ENCODE data around the gene ENOX1.
A peak's percentile ranks its signal among the peaks of the same experiment; 100 is the strongest.

The ENOX1 gene

DNA sequence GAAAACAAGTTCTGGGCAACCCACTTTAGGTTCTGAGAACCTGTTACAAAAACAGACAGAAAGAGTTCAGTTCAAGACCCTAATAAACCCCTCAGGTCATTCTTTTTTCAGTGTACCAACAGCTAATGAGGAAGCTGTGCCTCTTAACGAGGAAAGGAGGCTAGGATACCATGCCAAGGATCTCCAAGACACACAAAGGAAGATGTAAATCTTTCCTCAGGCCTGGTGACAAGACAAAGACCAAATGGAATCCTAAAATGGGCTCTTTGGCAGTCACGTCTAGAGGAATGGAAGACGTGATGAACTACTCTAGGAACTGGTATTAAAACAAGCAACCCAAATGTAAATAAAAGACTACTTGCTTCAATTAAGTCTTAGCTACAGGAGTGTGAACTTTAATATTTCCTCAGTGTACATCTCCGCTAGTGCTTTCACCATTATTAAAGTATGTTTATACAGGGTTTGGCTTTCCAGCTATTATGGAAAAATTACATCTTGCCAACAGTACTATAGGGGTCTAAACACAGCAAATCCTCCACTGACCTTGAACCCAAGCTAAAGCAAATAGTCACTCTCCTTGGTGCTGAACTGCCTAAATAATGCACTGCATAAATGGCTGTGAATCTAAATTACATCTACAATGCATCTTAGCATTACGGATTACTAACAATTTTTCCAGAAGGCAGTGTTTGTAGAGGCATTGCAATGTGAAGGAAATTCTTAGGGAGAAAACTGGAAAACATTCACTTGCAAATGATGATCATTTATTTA, 42.3 kb downstream of the ENOX1 start:
- DNase-seq = no peak

DNA sequence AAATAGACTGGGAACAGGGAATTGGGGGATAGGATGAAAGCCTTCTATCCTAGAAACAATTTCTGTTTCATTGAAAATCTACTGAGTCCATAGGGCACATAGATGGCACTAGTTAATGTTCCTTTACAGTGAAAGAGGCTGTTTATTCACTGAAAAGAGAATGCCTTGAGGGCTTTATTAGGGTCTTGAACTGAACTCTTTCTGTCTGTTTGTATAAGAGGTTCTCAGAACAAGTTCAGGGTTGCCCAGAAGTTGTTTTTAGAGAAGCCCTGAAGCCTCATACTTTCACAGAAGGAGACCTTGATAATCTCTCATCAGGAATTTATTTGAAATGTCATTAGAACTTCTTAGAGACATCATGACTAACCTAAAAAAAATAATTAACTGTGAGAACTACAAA, 43.9 kb downstream of the ENOX1 start:
- no peak for DNase-seq

DNA sequence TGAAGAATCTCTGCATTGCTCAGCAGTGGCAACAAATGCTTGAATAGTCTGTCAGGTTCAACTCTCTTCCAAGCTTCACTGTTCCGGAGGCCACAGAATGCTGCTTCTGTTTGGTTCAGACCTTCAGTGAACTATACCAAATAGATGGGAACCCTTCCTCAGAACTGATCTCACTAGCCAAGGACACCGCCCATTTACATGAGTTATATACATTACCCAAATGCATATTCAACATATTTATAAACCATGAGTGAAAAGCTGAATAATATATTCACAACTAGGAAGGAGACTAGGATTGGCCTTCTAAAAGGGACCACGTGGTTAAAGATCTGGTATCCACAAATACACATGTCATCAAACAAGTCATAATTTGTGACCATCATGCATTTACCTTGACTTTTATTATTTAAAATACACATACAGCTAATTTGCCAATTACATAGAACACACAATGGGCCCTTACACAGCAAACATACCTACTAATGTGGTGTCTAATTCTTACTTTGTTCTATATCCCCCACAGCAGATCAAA, 49.3 kb downstream of the ENOX1 start:
- no peak for DNase-seq

DNA sequence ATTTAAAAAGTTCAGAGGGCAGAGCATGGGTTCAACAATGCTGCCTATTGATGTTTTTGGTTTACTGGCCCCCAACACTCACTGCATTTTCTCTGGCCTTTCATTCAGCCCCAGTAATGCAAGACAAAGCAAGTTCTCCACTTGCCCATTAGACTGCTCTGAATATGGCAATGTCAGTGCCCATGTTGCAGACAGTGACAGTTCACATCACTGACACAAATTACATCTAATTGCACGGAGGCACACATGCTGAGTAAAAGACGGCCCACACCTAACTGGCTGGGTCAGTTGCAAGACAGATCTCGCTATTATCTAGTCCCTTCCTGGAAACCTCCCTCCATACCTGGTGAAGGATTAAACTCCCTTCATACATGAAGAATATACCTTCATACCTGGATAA, 54.0 kb downstream of the ENOX1 start:
- no peak for DNase-seq

DNA sequence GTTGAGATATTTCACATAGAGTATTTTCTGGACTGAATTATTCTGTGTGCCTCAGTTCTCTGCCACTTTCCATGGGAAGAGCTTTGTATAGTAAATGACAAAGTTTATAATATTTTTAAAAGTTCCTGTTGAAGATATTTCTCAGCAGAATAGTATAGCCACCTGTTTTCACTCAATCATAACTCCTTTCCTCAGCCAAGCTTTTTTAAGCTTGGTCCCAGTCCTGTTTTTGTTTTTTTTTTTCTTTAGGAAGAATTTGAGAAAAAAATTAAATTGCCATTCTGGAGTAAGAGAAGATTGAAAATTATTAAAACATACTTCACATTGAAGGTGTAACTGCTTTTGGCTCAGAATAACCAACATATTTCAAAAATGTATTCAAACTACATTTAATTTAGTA, 55.5 kb downstream of the ENOX1 start:
- DNase-seq = no peak

DNA sequence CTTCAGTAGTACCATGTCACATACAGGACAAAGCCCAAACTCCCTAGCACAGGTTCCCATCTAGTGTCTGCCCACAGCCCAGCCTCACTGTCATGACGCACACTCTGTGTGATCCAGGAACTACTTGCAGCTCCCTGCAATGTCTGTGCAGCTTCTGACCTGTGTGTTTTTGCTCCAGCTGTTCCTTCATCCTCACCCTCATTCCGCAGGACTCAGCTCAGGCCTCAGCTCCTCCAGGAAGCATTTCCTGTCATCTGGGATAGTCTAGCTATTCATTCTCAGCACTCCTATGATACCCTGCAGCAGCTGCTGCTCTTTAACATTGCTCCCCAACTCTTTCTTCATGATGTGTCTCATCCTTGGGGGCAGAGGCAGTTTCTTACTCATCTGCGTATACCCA, 56.1 kb downstream of the ENOX1 start:
- no peak for DNase-seq

DNA sequence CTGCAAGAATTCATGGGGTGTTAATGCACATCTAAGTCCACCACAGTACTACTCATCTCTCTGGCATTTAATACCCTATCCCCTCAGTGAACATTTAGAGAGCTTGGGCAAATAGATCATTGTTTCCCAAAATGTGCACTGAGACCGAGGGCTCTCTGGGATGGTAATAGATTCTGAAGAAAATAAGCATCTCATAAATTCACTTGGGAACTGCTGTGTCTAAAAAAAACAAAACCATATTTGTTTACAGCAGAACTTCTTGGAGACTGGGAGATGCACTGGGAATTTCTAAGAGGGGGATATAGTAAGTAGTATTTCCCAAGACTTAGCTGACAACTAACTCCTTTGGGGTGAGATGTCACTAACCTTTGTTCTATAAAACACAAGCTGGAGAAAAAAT, 58.4 kb downstream of the ENOX1 start:
- DNase-seq = no peak

DNA sequence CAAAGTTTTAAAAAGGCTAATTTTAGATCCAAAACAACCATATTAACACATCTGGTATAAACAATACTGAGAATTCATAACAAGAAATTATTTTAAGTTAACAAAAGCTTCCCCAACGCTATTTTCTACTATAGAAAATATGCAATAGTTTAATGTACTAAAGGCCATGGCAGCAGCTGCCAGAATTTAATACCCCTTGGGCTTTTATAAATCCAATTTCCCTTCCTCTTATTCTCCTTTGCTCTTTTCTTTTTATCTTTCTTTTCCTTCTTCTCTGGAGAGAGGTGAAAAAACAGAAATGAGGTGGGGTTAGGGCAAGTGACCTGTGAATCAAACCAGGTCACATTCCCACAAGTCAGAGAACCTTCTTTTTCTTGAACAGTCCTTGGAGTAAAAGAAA, 58.9 kb downstream of the ENOX1 start:
- DNase-seq = no peak

DNA sequence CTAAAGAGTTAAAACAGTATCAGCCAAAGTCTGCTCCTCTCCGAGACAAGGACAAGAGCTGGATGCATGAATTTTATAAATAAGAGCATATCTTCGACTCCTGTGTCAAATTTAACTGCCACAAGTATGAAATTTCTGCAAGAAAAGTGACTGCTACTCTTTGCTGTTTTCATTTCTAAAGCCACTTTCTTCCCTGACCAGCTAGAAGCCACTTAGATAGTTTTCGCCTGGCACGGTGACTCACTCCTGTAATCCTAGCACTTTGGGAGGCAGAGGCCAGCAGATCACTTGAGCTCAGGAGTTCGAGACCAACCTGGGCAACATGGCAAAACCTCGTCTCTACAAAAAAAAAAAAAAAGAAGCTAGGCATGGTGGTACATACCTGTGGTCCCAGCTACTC, 61.3 kb downstream of the ENOX1 start:
- DNase-seq = no peak

DNA sequence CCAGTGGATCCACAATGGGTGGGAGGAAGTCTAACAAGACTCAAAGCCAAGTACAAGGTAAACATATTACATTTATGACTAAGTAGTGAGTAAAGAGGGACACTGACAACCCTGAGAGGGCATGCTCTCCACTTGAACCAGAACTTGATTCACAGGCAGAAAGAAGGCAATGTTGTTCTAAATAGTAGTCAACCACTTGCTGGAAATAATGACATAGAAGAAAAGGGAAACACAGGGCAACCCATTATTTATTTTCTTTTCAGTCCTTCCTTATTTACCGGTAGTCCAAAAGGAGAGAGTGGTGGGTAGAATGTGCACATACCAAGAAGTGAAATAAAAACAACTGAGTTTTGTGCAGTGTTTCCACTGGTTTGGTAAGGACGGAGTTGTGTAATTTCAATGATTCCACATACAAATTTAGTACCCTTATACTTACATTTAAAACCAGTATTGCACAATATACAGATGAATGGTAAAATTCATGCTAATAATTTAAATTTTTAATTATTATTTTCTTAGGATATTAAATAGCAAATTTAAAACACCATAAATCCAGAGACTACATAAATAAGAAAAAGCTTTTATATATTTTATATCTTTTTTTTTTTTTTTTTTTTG, 65.9 kb downstream of the ENOX1 start:
- DNase-seq = no peak

DNA sequence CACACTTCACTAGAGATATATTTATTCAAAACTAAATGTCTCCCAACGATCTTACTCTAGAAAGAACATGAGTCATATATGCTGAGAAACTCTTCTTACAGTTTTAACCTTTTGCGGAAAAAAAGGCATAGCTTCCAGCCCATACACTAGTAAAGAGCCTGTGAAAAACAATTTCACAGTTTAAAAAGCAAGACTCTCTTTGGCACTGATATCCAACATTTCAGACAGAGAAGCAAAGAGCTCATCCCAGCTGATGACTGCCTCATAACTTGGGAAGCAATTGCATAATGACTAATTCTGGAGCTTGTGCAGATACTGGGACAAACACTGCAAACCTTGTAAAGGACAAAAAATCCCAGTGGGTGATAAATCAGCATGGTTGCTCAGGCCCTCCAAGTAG, 88.0 kb downstream of the ENOX1 start:
- peak in 7 of 56 donors; percentile 2 to 29 (median 16) for DNase-seq

DNA sequence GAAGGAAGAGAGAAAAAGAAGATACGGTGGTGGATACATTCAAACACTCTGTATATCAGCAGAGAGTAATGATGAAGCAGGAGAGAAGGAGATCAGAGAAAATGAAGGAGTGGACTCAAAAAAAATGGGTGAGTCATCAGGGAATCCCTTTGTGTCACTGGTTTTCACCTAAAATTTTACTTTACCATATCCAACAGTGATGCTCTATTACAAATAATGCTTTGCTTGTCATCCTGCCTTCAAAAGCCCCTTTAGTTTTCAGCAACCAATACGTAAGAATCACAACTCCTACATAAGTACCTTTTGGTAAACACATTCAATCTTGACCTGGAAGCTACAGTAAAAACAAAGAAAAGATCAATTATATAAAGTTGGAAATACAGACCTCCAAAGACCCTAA, 88.8 kb downstream of the ENOX1 start:
- no peak for DNase-seq

DNA sequence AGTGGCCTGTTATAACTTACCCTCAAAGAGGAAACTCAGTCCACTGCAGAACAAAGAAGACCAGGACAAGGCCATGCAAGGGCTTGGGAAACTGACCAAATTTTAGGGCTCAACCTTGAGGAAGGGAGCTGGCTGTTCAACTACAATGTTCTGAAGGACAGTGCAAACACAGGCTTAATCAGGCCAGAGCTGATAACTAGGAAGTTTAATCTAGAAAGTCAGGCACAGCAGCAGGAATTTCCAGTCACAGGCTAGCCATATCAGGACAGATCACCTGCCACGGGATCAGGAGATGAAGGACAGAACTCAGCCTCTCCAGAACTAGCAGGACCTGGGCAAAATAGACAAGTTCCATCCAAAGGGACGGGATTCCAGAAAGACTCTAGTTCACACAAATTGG, 89.4 kb downstream of the ENOX1 start:
- no peak for DNase-seq

DNA sequence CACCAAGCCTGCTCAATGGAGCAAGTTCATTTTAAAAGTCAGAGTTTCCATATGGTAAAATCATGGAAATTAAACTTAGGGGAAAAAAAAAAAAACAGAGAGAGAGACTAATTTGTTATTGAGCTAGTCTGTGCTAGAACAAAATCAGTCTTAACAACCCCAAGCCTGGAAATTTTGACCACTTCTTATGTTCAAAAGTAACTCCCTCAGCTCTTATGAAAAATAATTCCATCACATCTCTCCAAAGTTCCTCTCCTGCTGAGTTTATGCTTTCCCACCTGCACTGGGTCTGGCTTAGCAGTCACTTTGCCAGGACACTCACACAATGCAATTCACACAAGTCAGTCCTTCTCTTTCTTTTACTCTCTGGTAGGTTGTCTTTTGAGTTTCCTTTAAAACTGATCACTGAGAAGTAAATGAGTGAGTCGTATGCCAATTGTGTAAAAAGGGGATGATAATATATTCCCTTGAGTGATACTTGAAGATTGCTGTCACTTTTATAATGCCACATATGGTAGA, 92.6 kb downstream of the ENOX1 start:
- DNase-seq = no peak

DNA sequence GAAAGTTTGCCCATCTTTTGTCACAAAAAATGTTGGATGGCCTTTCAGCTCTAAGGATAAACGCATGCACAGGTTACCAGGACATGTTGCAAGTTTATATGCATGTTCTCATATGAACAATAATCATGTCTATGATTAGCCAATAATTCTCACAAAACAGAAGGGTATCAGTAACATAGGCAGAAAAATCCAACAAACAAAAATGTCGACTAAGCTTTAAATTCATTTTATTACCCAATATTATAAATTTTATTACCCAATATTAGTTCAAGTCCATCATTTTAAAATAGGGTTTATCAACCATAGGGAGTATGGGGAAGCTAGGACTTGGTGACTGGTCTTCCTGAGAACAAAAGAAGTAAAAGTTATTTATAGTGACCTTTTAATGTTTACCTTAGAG, 93.1 kb downstream of the ENOX1 start:
- DNase-seq = no peak

DNA sequence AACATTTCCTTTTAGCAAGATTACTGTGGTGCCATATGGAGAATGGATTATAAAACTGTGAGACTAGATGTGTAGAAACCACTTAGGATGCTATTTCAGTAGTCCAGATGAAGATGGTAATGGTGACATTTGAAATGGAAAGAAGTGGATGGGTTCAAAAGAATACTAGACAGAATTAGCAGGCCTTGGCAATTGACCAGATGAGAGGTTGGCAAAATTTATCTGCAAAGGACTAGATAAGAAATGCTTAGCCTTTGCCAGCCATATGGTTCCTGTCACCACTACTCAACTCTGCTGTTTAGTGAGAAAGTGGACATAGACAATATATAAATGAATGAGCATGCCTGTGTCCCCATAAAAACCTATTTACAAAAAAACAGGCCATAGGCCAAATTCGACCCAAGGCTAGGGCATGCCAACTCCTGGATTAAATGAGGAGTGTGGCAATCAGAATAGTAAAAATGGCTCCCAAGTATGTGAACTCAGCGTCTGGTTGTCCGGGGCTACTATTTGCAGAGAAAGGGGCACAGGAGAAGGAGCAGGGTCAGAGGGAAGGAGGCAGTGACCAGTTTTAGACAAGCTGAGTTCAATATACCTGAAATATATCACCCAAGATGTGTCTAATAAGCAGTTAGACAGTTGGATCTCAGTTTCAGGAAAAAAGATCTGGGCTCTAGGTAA, 98.4 kb downstream of the ENOX1 start:
- no peak for DNase-seq

DNA sequence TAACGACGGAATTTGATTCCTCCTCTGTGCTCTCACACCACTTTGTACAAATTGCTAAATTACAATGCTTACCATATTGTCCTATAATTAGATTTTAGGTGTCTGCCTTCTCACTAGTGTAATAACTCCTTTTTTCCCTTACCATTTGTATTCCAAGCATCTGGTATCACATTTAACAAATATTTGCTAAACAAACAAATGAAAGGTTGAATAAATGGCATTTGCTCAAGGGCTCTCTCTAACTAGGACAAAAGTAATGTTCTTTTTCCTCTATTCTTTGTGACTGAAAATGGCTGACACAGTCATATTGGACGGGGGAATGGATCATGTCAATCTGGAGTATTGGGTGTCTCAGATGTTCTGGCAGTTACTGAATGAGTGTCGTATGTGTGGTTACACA, 99.7 kb downstream of the ENOX1 start:
- DNase-seq = no peak

DNA sequence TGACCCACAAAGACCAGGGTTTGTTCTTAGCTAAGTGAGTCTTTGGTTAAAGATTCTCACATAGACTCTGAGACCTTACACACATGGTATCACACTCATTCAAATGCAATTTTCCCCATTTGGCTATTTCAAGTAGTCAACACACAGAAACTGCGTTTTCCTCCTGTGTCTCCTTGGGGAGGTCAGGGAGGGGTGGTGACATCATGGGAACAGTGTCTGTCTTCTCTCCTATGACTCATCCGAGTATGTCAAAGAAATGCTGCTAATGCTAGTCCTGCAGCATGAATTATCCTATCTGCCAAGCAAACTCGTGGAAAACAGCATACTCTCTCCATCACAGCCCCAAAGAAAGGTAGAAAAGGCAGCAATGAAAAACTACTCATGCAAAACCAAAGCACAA, 100.2 kb downstream of the ENOX1 start:
- DNase-seq = peak in 1 of 56 donors; percentile 11

DNA sequence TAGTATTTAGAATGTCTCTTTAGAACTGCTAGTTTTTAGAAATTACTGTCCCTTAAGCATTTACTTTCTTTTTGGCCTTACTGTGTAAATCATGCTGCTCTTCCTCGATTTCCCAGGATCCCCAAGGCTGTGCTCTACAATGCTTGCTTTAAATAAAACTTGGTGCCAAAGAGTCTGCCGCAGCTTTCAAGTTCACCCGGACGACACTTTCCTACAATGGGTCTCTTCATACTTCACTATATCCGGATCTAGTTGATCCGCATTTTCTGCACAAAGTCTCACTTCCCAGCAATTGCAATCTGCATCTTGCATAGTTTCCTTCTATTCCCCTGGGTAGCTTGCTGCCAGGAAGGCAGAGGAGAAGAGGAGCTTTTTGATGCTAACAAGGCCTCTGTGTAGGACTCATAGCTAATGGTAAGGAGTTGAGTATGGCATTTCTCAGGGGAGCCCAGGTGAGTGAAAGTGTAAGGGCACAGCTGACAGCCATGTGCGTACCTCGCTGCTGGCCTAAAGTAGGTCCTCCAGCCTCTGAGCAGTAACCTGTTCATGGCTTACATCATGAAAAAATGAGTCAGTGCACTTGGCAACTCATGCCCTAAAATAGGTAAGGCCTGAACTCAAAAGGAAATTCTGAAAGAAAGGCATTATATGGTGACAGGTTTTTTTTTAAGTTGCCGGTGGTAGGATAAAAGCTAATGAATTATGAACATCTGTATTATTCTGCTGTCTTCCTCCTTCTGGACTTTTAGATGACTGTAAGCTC, 101.6 kb downstream of the ENOX1 start:
- no peak for DNase-seq

DNA sequence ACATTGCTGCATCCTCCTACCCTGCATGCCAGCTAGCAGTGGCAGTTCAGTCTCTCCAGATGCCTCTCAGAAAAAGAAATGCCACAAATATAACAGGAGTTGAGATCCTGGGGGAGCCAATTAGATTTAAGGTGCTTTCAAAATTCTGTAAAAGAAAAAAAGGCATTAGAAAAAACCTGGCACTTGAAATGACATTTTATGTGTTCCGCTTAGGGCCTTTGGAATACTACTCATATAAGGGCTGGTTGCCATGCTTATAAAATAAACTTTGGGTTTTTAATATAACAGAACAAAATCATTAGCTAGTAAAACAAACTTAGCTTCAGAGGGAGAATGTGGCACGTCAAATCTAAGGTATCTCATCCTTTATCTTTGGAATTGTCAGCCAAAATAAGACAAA, 104.1 kb downstream of the ENOX1 start:
- no peak for DNase-seq

DNA sequence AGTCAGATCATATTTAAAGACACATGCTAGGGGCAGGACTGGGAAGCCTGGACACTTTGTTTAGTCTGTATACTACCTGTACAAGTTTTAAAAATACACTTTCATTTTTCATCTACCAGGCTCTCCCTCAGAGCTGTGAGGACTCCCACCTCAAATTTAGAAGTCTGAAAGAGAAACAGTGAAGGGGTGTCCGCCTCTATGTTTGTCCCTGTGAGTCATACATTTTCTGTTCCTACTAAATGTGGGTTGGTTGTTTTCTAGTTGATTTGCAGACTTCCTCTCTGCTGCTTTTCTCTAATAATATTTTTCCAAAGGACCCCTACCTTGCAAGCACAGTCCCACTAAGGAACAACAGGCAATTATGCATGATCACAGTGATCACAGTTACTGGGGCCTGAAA, 110.5 kb downstream of the ENOX1 start:
- peak in 1 of 56 donors; percentile 8 for DNase-seq

DNA sequence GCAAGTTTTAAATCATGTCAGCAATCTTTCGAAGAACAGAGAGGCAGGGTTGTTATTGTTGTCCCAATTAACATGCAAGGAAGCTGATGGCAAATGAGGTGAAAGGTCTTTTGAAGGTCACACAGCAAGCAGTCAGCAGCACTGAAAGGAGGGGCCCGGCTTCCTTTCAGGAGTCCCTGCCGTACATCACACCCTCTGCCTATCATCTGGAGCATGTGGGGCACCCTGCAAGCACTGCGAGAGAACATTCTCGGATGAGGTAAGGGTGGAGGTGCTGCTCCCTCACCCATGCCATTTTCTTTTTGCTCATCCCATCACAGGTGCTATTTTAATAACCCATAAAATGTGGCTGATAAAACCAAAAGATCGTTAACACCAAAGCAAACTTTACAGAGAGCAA, 111.2 kb downstream of the ENOX1 start:
- no peak for DNase-seq

Data from amygdala (tissue), 56 donors.